SK-N-SH (cell line): ENCODE data around the gene CNGA1.

Source experiments
- GATA2 ChIP-seq: sonication (generic); formaldehyde crosslinking; IDR thresholded peaks from 2 replicates; pipeline ENCODE4 v1.5.0; 2020; ENCODE audit warnings: mild to moderate bottlenecking, missing genetic modification reagents
- POLR2AphosphoS5 ChIP-seq: IDR thresholded peaks from 2 replicates; pipeline ENCODE4 v1.6.1; 2012; ENCODE audit warnings: low read depth, low read length

DNA sequence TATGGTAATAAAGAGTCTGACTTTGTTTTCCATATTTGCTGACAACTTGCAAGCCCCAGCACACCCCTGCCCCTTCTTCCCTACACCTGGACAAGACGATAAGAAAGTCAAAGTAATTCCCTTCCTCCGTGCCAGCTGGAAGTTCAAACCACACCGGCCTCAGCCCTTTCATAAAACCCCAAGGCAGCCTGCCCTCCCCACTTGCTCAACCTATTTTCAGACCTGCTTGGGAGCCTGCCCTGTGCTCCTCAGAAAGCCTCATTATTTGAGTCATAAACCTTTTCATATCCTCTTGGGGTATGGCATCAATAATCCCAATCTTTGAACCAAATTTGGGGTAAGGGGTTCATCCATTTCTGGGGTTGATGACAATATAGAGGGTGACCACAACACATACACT lies 29.6 kb upstream of the CNGA1 start:
- TF ChIP-seq GATA2: no peak
- TF ChIP-seq POLR2AphosphoS5: no peak
